HAP-1 (cell line): ENCODE data around the gene TMEM263.

Experiments used
- DNase-seq, 2 experiments: peaks; one replicate each; pipeline ENCODE4 v3.0.0-alpha.2; 2016 to 2020; ENCODE audit warnings: low spot score in 2 of 2
- H3K27me3 ChIP-seq: fragments of 250-450 bp; sonication (Bioruptor Pico); 2 replicates; pipeline ENCODE4 v1.5.1; 2020; ENCODE audit warnings: low read depth, mild to moderate bottlenecking, moderate library complexity
- H3K36me3 ChIP-seq: fragments of 250-450 bp; sonication (Bioruptor Pico); replicated peaks from 2 replicates; pipeline ENCODE4 v1.5.1; 2020; ENCODE audit warnings: mild to moderate bottlenecking
- H3K4me1 ChIP-seq: fragments of 250-450 bp; sonication (Bioruptor Pico); 2 replicates; pipeline ENCODE4 v1.5.1; 2020; ENCODE audit warnings: mild to moderate bottlenecking
- H3K4me3 ChIP-seq: fragments of 250-450 bp; sonication (Bioruptor Pico); 2 replicates; pipeline ENCODE4 v1.5.1; 2020; ENCODE audit warnings: mild to moderate bottlenecking, moderate library complexity
- H3K9me3 ChIP-seq: fragments of 250-450 bp; sonication (Bioruptor Pico); 2 replicates; pipeline ENCODE4 v1.5.1; 2020; ENCODE audit warnings: mild to moderate bottlenecking, moderate library complexity
- in situ Hi-C: fragments of 300-500 bp; cut with MboI; formaldehyde crosslinking; loops from 3 replicates; pipeline ENCODE4 v1.14.3; 2020; ENCODE audit warnings: low sequenced_read_pairs, inconsistent platforms, mixed read lengths

TMEM263 gene

GRCh38 chr12:106955377-106956047, at the start of gene TMEM263:
Gene TMEM263 (plus strand): TSS chr12:106955907. CDS start chr12:106967117, 11,210 bp downstream.
- in situ Hi-C loops = no loop called here
- Histone ChIP-seq H3K36me3 (no peaks in the 10 kb centered on the region; the same call in 1 of the 2 replicates), H3K27me3 (no peaks in the 10 kb centered on the region), H3K4me3 (peak within 1 kb of the TSS; percentile 70), H3K9me3 (no peaks in the 10 kb centered on the region), H3K4me1 (peaks cover 29% of the 10 kb centered on the region)
- DNase-seq = peak; percentile 90 to 96

- H3K27me3 ChIP-seq = no peaks in the 10 kb centered on the region; the same call in 1 of the 2 replicates
- DNase-seq = no peak
- in situ Hi-C loops = no loop called here
- H3K4me3 ChIP-seq = no peak overlapping the region
- peaks cover 5% of the 10 kb centered on the region; the same call in 1 of the 2 replicates for H3K4me1 ChIP-seq
- H3K36me3 ChIP-seq = no peaks in the 10 kb centered on the region
- H3K9me3 ChIP-seq = no peaks in the 10 kb centered on the region
These were observed 49.0 kb upstream of the TMEM263 start for GRCh38 chr12:106906715-106907114.

- H3K4me3 ChIP-seq = no peak overlapping the region
- DNase-seq = no peak
- no peaks in the 10 kb centered on the region for H3K9me3 ChIP-seq
- peaks cover 5% of the 10 kb centered on the region; the same call in 1 of the 2 replicates for H3K4me1 ChIP-seq
- H3K36me3 ChIP-seq = no peaks in the 10 kb centered on the region
- in situ Hi-C loops = no loop called here
- H3K27me3 ChIP-seq = no peaks in the 10 kb centered on the region; the same call in 1 of the 2 replicates
These were observed 48.3 kb upstream of the TMEM263 start for GRCh38 chr12:106907411-106907810.

- Histone ChIP-seq H3K4me3 (no peak overlapping the region), H3K9me3 (no peaks in the 10 kb centered on the region), H3K4me1 (peaks cover 5% of the 10 kb centered on the region; the same call in 1 of the 2 replicates), H3K27me3 (no peaks in the 10 kb centered on the region; the same call in 1 of the 2 replicates), H3K36me3 (no peaks in the 10 kb centered on the region)
- in situ Hi-C loops = no loop called here
- no peak for DNase-seq
These were observed 47.9 kb upstream of the TMEM263 start for GRCh38 chr12:106907846-106908245.

- Histone ChIP-seq H3K4me3 (no peak overlapping the region), H3K4me1 (peaks cover 5% of the 10 kb centered on the region; the same call in 1 of the 2 replicates), H3K27me3 (no peaks in the 10 kb centered on the region; the same call in 1 of the 2 replicates), H3K36me3 (no peaks in the 10 kb centered on the region), H3K9me3 (no peaks in the 10 kb centered on the region)
- DNase-seq = no peak
- in situ Hi-C loops = no loop called here
These were observed 47.1 kb upstream of the TMEM263 start for GRCh38 chr12:106908561-106908960.

- Histone ChIP-seq H3K9me3 (no peaks in the 10 kb centered on the region), H3K4me1 (no peaks in the 10 kb centered on the region), H3K4me3 (no peak overlapping the region), H3K36me3 (no peaks in the 10 kb centered on the region), H3K27me3 (no peaks in the 10 kb centered on the region)
- in situ Hi-C loops = no loop called here
- no peak for DNase-seq
These were observed 45.5 kb upstream of the TMEM263 start for GRCh38 chr12:106910202-106910601.

GRCh38 chr12:106911581-106911980, 44.1 kb upstream of the TMEM263 start:
- Histone ChIP-seq H3K36me3 (no peaks in the 10 kb centered on the region), H3K27me3 (no peaks in the 10 kb centered on the region), H3K4me1 (no peaks in the 10 kb centered on the region), H3K4me3 (no peak overlapping the region), H3K9me3 (no peaks in the 10 kb centered on the region)
- in situ Hi-C loops = no loop called here
- DNase-seq = no peak

GRCh38 chr12:106913456-106913855, 42.3 kb upstream of the TMEM263 start:
- no peaks in the 10 kb centered on the region for H3K27me3 ChIP-seq
- H3K9me3 ChIP-seq = no peaks in the 10 kb centered on the region
- in situ Hi-C loops = no loop called here
- H3K4me1 ChIP-seq = peaks cover 1% of the 10 kb centered on the region; the same call in 1 of the 2 replicates
- H3K36me3 ChIP-seq = no peaks in the 10 kb centered on the region
- no peak overlapping the region for H3K4me3 ChIP-seq
- DNase-seq = no peak

GRCh38 chr12:106914796-106915634, 40.7 kb upstream of the TMEM263 start:
- Histone ChIP-seq H3K4me1 (peaks cover 9% of the 10 kb centered on the region; the same call in 1 of the 2 replicates), H3K9me3 (no peaks in the 10 kb centered on the region), H3K4me3 (no peak overlapping the region), H3K36me3 (no peaks in the 10 kb centered on the region), H3K27me3 (no peaks in the 10 kb centered on the region)
- DNase-seq = no peak
- in situ Hi-C loops = loop anchor here (5.0 kb wide), 1 partner anchor 528 kb away; no protein-coding TSS in a partner anchor

GRCh38 chr12:106915635-106916026, 40.1 kb upstream of the TMEM263 start:
- DNase-seq = no peak

GRCh38 chr12:106917503-106917902, 38.2 kb upstream of the TMEM263 start:
- no peaks in the 10 kb centered on the region for H3K27me3 ChIP-seq
- no peak overlapping the region for H3K4me3 ChIP-seq
- no peak for DNase-seq
- H3K4me1 ChIP-seq = peaks cover 9% of the 10 kb centered on the region; the same call in 1 of the 2 replicates
- H3K9me3 ChIP-seq = no peaks in the 10 kb centered on the region
- no peaks in the 10 kb centered on the region for H3K36me3 ChIP-seq
- in situ Hi-C loops = loop anchor here (5.0 kb wide), 1 partner anchor 530 kb away; no protein-coding TSS in a partner anchor

More at GRCh38 chr12:106915635-106916026, 40.1 kb upstream of the TMEM263 start:
- Histone ChIP-seq H3K9me3 (no peaks in the 10 kb centered on the region), H3K27me3 (no peaks in the 10 kb centered on the region), H3K4me1 (peaks cover 9% of the 10 kb centered on the region; the same call in 1 of the 2 replicates), H3K36me3 (no peaks in the 10 kb centered on the region), H3K4me3 (no peak overlapping the region)
- in situ Hi-C loops = loop anchor here (5.0 kb wide), 1 partner anchor 528 kb away; no protein-coding TSS in a partner anchor

GRCh38 chr12:106918746-106919145, 37.0 kb upstream of the TMEM263 start:
- H3K4me1 ChIP-seq = peaks cover 9% of the 10 kb centered on the region; the same call in 1 of the 2 replicates
- DNase-seq = peak; percentile 58 to 85
- in situ Hi-C loops = loop anchor here (5.0 kb wide), 1 partner anchor 531 kb away; no protein-coding TSS in a partner anchor
- H3K9me3 ChIP-seq = no peaks in the 10 kb centered on the region
- no peaks in the 10 kb centered on the region for H3K36me3 ChIP-seq
- H3K27me3 ChIP-seq = no peaks in the 10 kb centered on the region
- no peak overlapping the region for H3K4me3 ChIP-seq

- Histone ChIP-seq H3K4me1 (peaks cover 9% of the 10 kb centered on the region; the same call in 1 of the 2 replicates), H3K4me3 (no peak overlapping the region), H3K36me3 (no peaks in the 10 kb centered on the region), H3K9me3 (no peaks in the 10 kb centered on the region), H3K27me3 (no peaks in the 10 kb centered on the region)
- DNase-seq = peak; percentile 36 to 50
- in situ Hi-C loops = loop anchor here (5.0 kb wide), 1 partner anchor 533 kb away; no protein-coding TSS in a partner anchor
These were observed 35.7 kb upstream of the TMEM263 start for GRCh38 chr12:106919910-106920544.
